ENCODE measurements around the gene CCL7.

- TF ChIP-seq, protein P1, sequence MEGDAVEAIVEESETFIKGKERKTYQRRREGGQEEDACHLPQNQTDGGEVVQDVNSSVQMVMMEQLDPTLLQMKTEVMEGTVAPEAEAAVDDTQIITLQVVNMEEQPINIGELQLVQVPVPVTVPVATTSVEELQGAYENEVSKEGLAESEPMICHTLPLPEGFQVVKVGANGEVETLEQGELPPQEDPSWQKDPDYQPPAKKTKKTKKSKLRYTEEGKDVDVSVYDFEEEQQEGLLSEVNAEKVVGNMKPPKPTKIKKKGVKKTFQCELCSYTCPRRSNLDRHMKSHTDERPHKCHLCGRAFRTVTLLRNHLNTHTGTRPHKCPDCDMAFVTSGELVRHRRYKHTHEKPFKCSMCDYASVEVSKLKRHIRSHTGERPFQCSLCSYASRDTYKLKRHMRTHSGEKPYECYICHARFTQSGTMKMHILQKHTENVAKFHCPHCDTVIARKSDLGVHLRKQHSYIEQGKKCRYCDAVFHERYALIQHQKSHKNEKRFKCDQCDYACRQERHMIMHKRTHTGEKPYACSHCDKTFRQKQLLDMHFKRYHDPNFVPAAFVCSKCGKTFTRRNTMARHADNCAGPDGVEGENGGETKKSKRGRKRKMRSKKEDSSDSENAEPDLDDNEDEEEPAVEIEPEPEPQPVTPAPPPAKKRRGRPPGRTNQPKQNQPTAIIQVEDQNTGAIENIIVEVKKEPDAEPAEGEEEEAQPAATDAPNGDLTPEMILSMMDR (IDR thresholded peaks at IDR 0.05; ENCODE audit: low read depth, low read length, poor library complexity, severe bottlenecking): no peak
- no peak for TF ChIP-seq EZH2phosphoT487 (IDR thresholded peaks at IDR 0.05; ENCODE audit: borderline replicate concordance, low read length)
These were observed 18.0 kb upstream of the CCL7 start for GRCh38 chr17:34252095-34252443.
